MCF 10A (cell line): ENCODE data around the gene CHIC2. TPM values are rescaled to one million over a fixed set of nuclear protein-coding genes. Genes with fewer than 3 reads are reported as not detected.

Source experiments
- BruUV-seq: library from RNA; stranded (reverse); fragments of 400-500 nt; replicated peaks from 2 replicates; lab custom pipeline; 2021; lab: Mats Ljungman, UMichigan
- CTCF ChIA-PET: fragments of 300-600 bp; sonication (Branson Sonifier 250); formaldehyde crosslinking; extraction: SDS; loops from one replicate; lab custom pipeline; 2021; ENCODE audit warnings: antibody characterized with exemption, inconsistent platforms; lab: Yijun Ruan, JAX
- POLR2A ChIA-PET: fragments of 300-600, 350-650 bp; sonication (Branson Sonifier 250); formaldehyde crosslinking; extraction: SDS; loops from one replicate; lab custom pipeline; 2020; ENCODE audit warnings: antibody characterized with exemption, inconsistent platforms; lab: Yijun Ruan, JAX
- DNase-seq: peaks from one replicate; pipeline ENCODE4 v3.0.0-alpha.2; 2018; ENCODE audit not compliant: unreplicated experiment
- H3K27ac Mint-ChIP-seq: one replicate; pipeline ENCODE4 v1.8.0; 2022; ENCODE audit warnings: mild to moderate bottlenecking, low read depth, mixed read lengths; ENCODE audit not compliant: unreplicated experiment
- H3K27me3 Mint-ChIP-seq: one replicate; pipeline ENCODE4 v1.8.0; 2022; ENCODE audit warnings: mixed read lengths; ENCODE audit not compliant: insufficient read depth, unreplicated experiment
- H3K36me3 Mint-ChIP-seq: one replicate; pipeline ENCODE4 v1.8.0; 2022; ENCODE audit warnings: mild to moderate bottlenecking, moderate library complexity, mixed read lengths; ENCODE audit not compliant: insufficient read depth, unreplicated experiment
- H3K4me1 Mint-ChIP-seq: one replicate; pipeline ENCODE4 v1.8.0; 2022; ENCODE audit warnings: mixed read lengths; ENCODE audit not compliant: insufficient read depth, unreplicated experiment
- H3K4me3 Mint-ChIP-seq: one replicate; pipeline ENCODE4 v1.8.0; 2022; ENCODE audit warnings: mild to moderate bottlenecking, moderate library complexity, mixed read lengths; ENCODE audit not compliant: unreplicated experiment
- H3K9me3 Mint-ChIP-seq: one replicate; pipeline ENCODE4 v1.8.0; 2022; ENCODE audit warnings: mixed read lengths; ENCODE audit not compliant: unreplicated experiment
- intact Hi-C: fragments of 100-400 bp; cut with micrococcal nuclease; formaldehyde crosslinking; loops from 2 replicates; pipeline ENCODE4 v1.14.1; 2022
- total RNA-seq: library from RNA; stranded (reverse); gene quantifications from 2 replicates; pipeline ENCODE4 v1.2.3, GENCODE V29; 2022
- TF ChIP-seq, protein P1 (sequence below): fragments of 200-600 bp; IDR thresholded peaks from one replicate; pipeline ENCODE4 v1.8.0; 2022; ENCODE audit warnings: antibody characterized with exemption, mild to moderate bottlenecking; ENCODE audit not compliant: unreplicated experiment

CHIC2 gene
- total RNA-seq, 1 experiment from 2014 or later: 59.4 TPM

DNA sequence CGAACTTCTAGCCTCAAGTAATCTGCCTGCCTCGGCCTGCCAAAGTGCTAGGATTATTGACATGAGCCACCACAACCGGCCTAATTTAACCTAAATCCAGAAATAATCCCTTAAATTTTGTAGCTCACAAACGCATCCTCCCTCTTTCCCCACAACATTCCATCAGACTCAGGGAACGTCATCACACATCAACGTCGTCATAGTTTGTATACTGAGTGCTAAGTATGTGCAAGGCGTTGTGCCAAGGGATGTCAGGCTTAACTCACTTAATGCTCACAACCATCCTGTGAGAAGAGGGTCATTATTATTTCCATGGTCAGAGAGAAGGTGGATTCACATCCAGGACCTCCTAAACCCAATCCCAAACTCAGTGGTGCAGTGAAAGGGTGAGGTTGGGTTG, 26.0 kb upstream of the CHIC2 start:
- intact Hi-C loops: loop anchor here (5.0 kb wide), 1 partner anchor 127 kb away; no protein-coding TSS in a partner anchor
- no TSS peak for BruUV-seq

DNA sequence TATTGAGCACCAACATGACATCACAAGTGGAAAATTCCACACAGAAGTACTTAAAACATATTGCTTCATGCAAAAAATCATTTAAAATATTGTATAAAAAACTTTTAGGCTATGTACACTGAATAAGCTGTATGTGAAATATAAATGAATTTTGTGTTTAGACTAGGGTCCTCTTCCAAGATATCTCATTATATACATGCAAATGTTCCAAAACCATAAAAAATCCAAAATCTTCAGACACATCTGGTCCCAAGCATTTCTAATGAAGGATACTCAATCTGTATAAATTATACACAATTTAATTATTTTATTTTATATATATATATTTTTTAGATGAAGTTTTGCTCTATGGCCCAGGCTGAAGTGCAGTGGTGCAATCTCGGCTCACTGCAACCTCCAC, 25.5 kb upstream of the CHIC2 start:
- intact Hi-C loops: loop anchor here (5.0 kb wide), 1 partner anchor 127 kb away; no protein-coding TSS in a partner anchor
- H3K9me3 Mint-ChIP-seq: no peaks in the 10 kb centered on the region
- POLR2A ChIA-PET: interaction anchor here (1.6 kb wide), 1 partner anchor 9 kb away, joined by 4 read pairs; no protein-coding TSS in a partner anchor
- DNase-seq: no peak
- H3K4me1 Mint-ChIP-seq: peaks cover 9% of the 10 kb centered on the region
- CTCF ChIA-PET: no interaction called here
- H3K4me3 Mint-ChIP-seq: no peak overlapping the region
- H3K27me3 Mint-ChIP-seq: no peaks in the 10 kb centered on the region
- BruUV-seq: no TSS peak
- H3K36me3 Mint-ChIP-seq: no peaks in the 10 kb centered on the region
- H3K27ac Mint-ChIP-seq: no peak overlapping the region
- TF ChIP-seq, protein P1, sequence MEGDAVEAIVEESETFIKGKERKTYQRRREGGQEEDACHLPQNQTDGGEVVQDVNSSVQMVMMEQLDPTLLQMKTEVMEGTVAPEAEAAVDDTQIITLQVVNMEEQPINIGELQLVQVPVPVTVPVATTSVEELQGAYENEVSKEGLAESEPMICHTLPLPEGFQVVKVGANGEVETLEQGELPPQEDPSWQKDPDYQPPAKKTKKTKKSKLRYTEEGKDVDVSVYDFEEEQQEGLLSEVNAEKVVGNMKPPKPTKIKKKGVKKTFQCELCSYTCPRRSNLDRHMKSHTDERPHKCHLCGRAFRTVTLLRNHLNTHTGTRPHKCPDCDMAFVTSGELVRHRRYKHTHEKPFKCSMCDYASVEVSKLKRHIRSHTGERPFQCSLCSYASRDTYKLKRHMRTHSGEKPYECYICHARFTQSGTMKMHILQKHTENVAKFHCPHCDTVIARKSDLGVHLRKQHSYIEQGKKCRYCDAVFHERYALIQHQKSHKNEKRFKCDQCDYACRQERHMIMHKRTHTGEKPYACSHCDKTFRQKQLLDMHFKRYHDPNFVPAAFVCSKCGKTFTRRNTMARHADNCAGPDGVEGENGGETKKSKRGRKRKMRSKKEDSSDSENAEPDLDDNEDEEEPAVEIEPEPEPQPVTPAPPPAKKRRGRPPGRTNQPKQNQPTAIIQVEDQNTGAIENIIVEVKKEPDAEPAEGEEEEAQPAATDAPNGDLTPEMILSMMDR: no peak

More for the DNA sequence above, 26.0 kb upstream of the CHIC2 start:
- Mint-ChIP-seq H3K36me3 (no peaks in the 10 kb centered on the region), H3K4me3 (no peak overlapping the region), H3K4me1 (peaks cover 9% of the 10 kb centered on the region), H3K27ac (no peak overlapping the region), H3K27me3 (no peaks in the 10 kb centered on the region), H3K9me3 (no peaks in the 10 kb centered on the region)
- POLR2A ChIA-PET: interaction anchor here (1.6 to 2.2 kb wide), 2 partner anchors 8 to 62 kb away, joined by 4 to 8 read pairs; no protein-coding TSS in a partner anchor
- CTCF ChIA-PET: no interaction called here
- TF ChIP-seq, protein P1: no peak
- no peak for DNase-seq

DNA sequence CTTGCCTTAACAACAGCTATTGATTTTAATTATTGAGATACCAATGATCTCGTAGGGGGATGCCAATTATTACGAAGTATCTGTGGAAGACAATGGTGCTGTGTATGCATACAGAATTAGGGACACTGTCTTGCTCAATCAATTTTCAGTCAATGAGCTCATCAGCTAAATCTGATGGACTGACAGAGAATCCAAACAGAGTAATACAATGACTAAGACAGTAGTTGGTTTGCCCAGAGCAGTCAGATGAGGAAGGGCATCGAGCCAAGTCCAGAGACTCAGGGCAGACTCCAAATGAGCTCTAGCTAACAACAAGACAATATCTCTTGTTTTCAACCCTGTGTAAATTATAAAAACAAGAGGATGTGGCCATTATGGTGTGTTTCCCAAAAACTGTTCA, 20.9 kb upstream of the CHIC2 start:
- TF ChIP-seq, protein P1: no peak
- H3K27me3 Mint-ChIP-seq: no peaks in the 10 kb centered on the region
- POLR2A ChIA-PET: interaction anchor here (0.5 to 2.6 kb wide), 9 partner anchors 17 to 1263 kb away, joined by 3 to 14 read pairs (median 3); partner anchors contain the start of gene CHIC2
- peak; percentile 96 for DNase-seq
- no TSS peak for BruUV-seq
- H3K4me1 Mint-ChIP-seq: peaks cover 26% of the 10 kb centered on the region
- H3K4me3 Mint-ChIP-seq: no peak overlapping the region
- no peaks in the 10 kb centered on the region for H3K36me3 Mint-ChIP-seq
- no peaks in the 10 kb centered on the region for H3K9me3 Mint-ChIP-seq
- peak overlapping the region; percentile 5 for H3K27ac Mint-ChIP-seq
- CTCF ChIA-PET: interaction anchor here (0.6 to 1.4 kb wide), 10 partner anchors 12 to 984 kb away, joined by 3 to 5 read pairs (median 3); no protein-coding TSS in a partner anchor
- intact Hi-C loops: no loop called here

DNA sequence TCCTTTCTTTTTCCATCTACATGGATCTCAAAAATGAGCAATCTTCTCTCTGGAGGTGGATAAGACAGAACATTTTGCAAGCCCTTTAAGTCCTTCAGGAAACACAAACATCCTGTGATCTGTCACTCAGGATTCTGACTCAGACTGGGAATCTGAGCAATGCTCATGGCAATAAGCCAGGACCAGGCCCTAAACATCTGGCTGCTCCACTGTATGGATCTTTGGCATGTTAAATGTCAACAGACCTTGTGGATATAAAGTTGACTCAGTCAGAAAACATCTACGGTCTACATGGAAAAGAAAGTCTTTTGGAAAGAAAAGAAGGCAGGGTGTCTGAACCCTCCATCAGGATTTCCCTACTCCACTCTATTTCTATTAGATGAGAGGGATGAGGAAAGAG, 17.8 kb upstream of the CHIC2 start:
- Mint-ChIP-seq H3K4me1 (peaks cover 36% of the 10 kb centered on the region), H3K27ac (peak overlapping the region; percentile 61), H3K9me3 (no peaks in the 10 kb centered on the region), H3K4me3 (peak overlapping the region; percentile 5), H3K36me3 (no peaks in the 10 kb centered on the region), H3K27me3 (no peaks in the 10 kb centered on the region)
- no TSS peak for BruUV-seq
- ChIA-PET POLR2A (interaction anchor here (1.0 kb wide), 1 partner anchor 15 kb away, joined by 3 read pairs; no protein-coding TSS in a partner anchor), CTCF (no interaction called here)
- intact Hi-C loops: loop anchor here (1.0 kb wide), 1 partner anchor 18 kb away; the partner anchor contains the start of gene CHIC2
- peak; percentile 99 for DNase-seq
- TF ChIP-seq, protein P1: no peak
